Transverse colon (tissue), 3 donors: ENCODE measurements around the gene MRPL54.

Source experiments
- CTCF ChIP-seq, 5 experiments: fragments of 200-600 bp in 3 of 5; fragments of 450-650 bp in 2 of 5; sonication (generic) in 3 of 5; IDR thresholded peaks; 1 replicate in 2 of 5; 2 replicates in 3 of 5; pipeline ENCODE4 v1.5.1; 2016 to 2017; ENCODE audit warnings: antibody characterized with exemption in 5 of 5, inconsistent platforms in 3 of 5, mild to moderate bottlenecking in 2 of 5, moderate library complexity in 1 of 5
- POLR2A ChIP-seq: fragments of 450-650 bp; IDR thresholded peaks from one replicate; pipeline ENCODE4 v1.6.1; 2016; ENCODE audit warnings: antibody characterized with exemption, mild to moderate bottlenecking, moderate library complexity

GRCh38 chr19:3792114-3792513 lies 29.6 kb downstream of the MRPL54 start:
- TF ChIP-seq CTCF (IDR thresholded peaks at IDR 0.05) (no peak), POLR2A (no peak)
